IPS DF 19.7 (cell line): Measurements from ENCODE around the gene TSPOAP1.

Source experiments
- DNase-seq: peaks from one replicate; pipeline ENCODE4 v3.0.0-alpha.2; 2013; ENCODE audit warnings: low read depth, low spot score

The TSPOAP1 gene

DNA sequence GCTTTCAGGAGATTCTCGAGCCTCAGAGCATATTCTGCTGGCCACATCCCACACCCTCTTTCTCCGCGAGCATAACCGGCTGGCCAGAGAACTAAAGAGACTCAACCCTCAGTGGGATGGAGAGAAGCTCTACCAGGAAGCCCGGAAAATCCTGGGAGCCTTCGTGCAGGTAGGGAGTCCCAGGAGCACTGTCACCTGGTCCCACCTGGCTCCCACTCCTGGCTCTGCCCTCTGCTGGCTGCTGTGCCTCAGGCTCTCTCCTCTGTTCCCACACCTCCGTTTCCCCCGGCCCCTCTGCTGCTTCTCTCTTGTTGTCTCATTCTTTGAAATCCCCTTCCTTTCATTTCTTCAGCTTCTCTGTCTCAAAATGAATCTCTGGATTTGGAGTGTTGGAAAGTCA is 73.8 kb downstream of the TSPOAP1 start:
- no peak for DNase-seq

DNA sequence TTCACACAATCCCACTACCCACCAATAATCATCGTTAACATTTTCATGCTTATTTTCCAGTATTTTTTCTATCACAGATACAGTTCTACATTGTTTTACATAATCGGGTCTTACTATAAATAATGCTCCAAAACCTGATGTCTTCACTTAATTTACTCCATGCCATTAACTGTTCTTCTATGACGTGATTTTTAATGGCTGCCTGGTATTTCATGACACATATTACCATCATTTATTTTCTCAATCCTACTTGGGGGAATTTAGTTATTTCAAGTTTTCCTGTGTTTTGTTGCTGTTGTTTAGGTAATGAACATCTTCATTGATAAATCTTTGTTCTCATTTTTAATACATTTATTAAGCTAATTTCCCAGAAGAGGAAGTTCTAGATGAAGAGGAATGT is 75.5 kb downstream of the TSPOAP1 start:
- DNase-seq = no peak

DNA sequence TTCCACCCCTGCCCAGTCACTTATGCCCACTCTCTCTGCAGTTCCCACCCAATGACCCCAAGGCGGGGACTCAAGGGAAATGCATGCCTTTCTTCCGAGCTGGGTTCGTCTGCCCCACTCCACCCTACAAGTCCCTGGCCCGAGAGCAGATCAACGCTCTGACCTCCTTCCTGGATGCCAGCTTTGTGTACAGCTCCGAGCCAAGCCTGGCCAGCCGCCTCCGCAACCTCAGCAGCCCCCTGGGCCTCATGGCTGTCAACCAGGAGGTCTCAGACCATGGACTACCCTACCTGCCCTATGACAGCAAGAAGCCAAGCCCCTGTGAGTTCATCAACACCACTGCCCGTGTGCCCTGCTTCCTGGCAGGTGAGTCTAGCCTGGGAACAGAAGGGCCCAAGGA is 76.5 kb downstream of the TSPOAP1 start:
- no peak for DNase-seq
